GM08714 (cell line): ENCODE measurements around the gene ZNF625.

Experiments
- H3K4me3 ChIP-seq: fragments of 200-500 bp; sonication (Bioruptor generic); 2 replicates; pipeline ENCODE4 v1.5.1; 2014; ENCODE audit warnings: mild to moderate bottlenecking, low read length, inconsistent platforms
- ZNF274 ChIP-seq: IDR thresholded peaks from 2 replicates; pipeline ENCODE4 v1.6.1; 2012; ENCODE audit warnings: mild to moderate bottlenecking, low read depth, low read length

Gene ZNF625

DNA sequence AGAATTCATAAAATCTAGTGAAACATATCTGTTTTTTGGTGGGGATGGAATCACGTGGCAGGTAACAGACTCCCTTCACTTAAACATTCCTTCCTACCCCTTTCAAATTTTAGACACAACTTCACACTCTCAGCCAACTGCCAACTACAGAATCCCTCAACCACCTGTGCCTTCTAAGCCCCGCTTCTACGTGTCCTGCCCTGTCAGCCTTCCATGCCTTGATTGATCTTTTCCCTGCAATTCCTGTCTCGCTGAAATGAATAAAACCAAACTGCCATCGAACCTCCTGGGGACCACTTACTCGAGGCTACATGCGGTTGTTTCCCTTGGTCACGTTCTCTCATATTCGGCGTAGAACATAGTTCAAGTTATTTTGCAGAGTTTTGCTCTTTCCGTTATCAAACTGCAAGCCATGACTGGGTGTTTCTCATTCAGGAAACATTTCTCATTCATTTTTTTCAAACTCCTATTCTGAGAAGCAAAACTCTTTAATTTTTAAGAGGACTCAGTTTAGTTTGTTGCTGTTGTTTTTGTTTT is 1.1 kb downstream of the ZNF625 start:
- no peak for TF ChIP-seq ZNF274
- peak overlapping the region; percentile 97 for H3K4me3 ChIP-seq

DNA sequence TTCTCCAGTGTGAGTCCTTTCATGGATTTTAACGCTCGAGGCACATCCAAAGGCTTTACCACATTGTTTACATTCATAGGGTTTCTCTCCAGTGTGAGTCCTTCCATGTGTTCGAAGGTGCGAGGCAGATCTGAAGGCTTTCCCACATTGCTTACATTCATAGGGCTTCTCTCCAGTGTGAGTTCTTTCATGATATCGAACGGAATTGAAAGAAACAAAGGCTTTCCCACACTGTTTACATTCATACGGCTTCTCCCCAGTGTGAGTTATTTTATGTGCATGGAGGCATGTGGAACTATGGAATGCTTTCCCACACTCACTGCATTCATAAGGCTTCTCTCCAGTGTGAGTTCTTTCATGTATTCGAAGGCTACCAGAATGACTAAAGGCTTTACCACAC is 11.2 kb downstream of the ZNF625 start:
- no peak overlapping the region for H3K4me3 ChIP-seq
- TF ChIP-seq ZNF274: peak; percentile 77

DNA sequence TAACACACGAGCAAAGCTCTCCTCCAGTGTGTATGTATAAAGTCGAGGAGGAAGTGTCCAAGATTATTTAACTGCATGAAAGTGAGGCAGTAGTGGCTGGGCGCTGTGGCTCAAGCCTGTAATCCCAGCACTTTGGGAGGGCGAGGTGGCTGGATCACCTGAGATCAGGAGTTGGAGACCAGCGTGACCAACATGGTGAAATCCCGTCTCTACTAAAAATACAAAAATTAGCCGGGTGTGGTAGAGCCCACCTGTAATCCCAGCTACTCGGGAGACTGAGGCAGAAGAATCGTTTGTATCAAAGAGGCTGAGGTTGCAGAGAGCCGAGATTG is 15.2 kb downstream of the ZNF625 start:
- TF ChIP-seq ZNF274: no peak

GRCh38 chr19:12140545-12141404 is 15.8 kb downstream of the ZNF625 start:
- no peak for TF ChIP-seq ZNF274
- H3K4me3 ChIP-seq: peak overlapping the region; percentile 76; the same call in 1 of the 2 replicates

More for the DNA sequence above, 15.2 kb downstream of the ZNF625 start:
- no peak overlapping the region for H3K4me3 ChIP-seq

DNA sequence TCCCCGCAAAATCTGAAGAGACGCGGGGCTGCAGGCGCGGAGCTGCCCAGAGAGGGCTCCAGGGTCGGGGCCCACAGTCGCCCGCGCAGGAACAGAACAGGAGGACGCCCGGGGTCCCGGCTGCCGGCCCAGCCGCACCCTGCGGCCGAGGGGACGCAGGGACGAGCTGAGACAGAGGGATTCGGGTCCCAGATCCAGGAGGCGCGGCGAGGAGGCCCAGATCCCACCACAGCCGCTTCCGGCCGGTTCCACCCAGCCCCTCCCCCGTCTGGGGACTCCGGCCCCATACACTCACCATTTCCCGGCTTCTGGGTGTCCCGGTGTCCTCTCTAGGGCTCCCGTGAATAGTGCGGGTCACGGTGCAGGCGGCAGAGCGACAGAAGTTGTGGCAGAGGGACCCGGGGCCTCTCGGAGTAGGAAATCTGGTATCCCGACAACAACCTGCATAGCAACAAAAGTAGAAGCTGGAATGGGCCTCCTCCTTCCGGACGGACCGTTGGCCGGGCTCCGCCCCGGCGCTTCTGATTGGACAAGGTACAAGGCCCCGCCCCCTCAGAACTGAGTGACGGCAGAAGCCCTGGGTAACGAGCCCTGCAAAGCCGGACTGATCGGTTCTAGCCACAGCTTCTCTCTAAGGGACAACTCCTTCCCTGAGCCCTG is 16.5 kb downstream of the ZNF625 start, which contains the start of gene ZNF20:
Gene ZNF20 (minus strand): TSS at position 466 of the 660 bp plus-strand sequence. CDS start 168 bp downstream, at position 298.
- no peak for TF ChIP-seq ZNF274
- peak within 1 kb of the TSS; percentile 76 for H3K4me3 ChIP-seq

- peak overlapping the region; percentile 76; the same call in 1 of the 2 replicates for H3K4me3 ChIP-seq
- no peak for TF ChIP-seq ZNF274
Measured at GRCh38 chr19:12139269-12139668, 17.3 kb downstream of the ZNF625 start.

GRCh38 chr19:12137221-12137940 is 19.2 kb downstream of the ZNF625 start:
- H3K4me3 ChIP-seq: no peak overlapping the region
- TF ChIP-seq ZNF274: no peak

DNA sequence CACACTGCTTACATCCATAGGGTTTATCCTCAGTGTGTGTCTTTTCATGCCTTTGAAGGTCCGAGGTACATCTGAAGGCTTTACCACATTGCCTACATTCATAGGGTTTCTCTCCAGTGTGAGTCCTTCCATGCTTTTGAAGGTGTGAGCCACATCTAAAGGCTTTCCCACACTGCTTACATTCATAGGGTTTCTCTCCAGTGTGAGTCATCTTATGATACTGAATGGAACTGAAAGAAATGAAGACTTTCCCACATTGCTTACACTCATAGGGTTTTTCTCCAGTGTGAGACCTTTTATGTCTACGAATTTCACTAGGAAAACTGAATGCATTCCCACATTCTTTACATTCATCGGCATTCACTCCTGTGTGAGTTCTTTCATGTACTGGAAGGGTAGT is 23.5 kb downstream of the ZNF625 start:
- no peak overlapping the region for H3K4me3 ChIP-seq
- TF ChIP-seq ZNF274: peak; percentile 31; the same call in 1 of the 2 replicates

DNA sequence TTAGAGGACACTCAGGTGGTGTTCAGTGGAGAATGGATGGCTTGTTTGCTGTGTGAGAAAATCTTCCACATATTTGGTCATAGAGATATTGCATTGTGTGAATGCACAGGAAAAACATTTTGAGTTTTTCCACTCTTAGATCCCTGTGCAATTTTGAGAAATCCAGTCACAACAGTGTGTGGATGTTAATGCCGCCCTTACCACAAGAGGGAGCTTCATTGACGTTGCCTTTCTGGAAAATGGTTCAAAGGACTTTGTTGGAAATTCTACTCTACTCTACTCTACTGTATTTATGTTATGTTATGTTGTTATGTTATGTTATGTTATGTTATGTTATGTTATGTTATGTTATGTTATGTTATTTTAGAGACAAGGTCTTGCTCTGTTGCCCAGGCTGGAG is 29.8 kb downstream of the ZNF625 start:
- TF ChIP-seq ZNF274: no peak
- no peak overlapping the region for H3K4me3 ChIP-seq

DNA sequence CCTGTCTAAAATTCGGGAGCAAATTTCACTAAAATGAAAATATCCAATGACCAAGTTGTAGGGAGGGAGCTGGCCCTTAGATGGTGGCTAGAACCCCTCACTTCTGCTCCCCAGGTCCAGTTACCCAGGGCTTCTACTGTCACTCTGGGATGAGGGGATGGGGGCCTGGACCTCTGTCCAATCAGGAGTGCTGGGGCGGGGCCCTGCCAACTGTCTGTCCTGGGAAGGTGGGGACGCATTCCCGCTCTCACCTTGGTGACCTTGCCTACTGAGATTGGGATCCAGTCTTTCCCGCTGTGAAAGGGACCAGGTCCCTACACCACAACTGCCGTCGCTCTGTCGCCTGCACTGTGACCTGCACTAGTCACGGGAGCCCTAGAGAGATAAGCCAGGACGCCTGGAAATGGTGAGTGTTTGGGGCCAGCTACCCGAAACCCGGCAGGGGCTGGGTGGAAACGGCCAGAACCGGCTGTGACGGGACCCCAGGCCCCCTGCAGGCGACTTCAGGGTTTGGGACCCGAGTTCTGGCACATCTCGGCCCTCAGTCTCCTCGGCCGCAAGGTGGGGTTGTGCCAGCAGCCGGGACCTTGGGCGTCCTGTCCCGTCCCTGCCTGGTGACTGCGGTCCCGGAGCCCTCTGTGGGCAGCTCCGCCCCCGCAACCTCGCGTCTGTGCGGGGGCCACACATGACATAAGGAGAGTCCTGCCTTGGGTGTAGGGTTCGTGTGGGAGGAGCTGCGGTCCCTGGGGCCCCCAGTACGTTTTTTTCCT is 39.1 kb downstream of the ZNF625 start:
- no peak for TF ChIP-seq ZNF274
- no peak overlapping the region for H3K4me3 ChIP-seq

DNA sequence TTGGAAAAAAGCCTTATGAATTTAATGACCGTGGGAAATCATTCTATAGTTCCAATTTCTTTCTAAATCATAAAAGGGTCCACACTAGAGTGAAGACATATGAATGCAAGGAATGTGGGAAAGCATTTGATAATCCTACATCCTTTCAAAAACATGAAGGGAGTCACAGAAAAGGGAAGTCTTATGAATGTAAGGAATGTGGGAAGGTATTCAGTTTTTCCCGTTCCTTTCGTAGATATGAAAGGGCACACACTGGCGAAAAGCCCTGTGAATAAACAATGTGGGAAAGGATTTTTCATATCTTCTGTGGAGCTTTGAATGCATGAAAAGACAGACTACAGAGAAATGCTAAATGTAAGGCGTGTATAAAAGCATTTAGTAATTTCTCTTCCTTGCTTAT is 43.4 kb downstream of the ZNF625 start:
- no peak overlapping the region for H3K4me3 ChIP-seq
- no peak for TF ChIP-seq ZNF274

GRCh38 chr19:12112701-12113100 is 43.8 kb downstream of the ZNF625 start:
- TF ChIP-seq ZNF274: no peak
- no peak overlapping the region for H3K4me3 ChIP-seq

GRCh38 chr19:12111943-12112637 is 44.4 kb downstream of the ZNF625 start:
- no peak for TF ChIP-seq ZNF274
- H3K4me3 ChIP-seq: no peak overlapping the region
